H1 (cell line): ENCODE data around the gene OGDH. TPM values are rescaled to one million over a fixed set of nuclear protein-coding genes. Genes with fewer than 3 reads are reported as not detected.

Experiments used
- CTCF ChIA-PET: fragments of 300-600 bp; sonication (Branson Sonifier 250); formaldehyde crosslinking; loops from one replicate; lab custom pipeline; 2021; ENCODE audit not compliant: partially characterized antibody; lab: Charles Lee
- POLR2A ChIA-PET: fragments of 300-600 bp; sonication (Branson Sonifier 250); formaldehyde crosslinking; loops from one replicate; lab custom pipeline; 2021; ENCODE audit warnings: inconsistent platforms; ENCODE audit not compliant: partially characterized antibody; lab: Charles Lee
- DNase-seq, 2 experiments: peaks; one replicate each; pipeline versions ENCODE4 v3.0.0 to v3.0.0-alpha.2; 2010 to 2022; ENCODE audit warnings: low spot score in 2 of 2, low read depth in 1 of 2, mixed read lengths in 1 of 2
- FAIRE-seq: peaks from 2 replicates; lab custom pipeline; 2011; peaks lifted over from hg19 to GRCh38; lab: Jason Lieb, UNC
- H2AFZ ChIP-seq: 2 replicates; pipeline ENCODE4 v1.8.1; 2012; ENCODE audit warnings: low read length, inconsistent platforms
- H2AK5ac ChIP-seq: 2 replicates; pipeline ENCODE4 v1.6.1; 2013; ENCODE audit warnings: low read depth, low read length
- H2BK120ac ChIP-seq: replicated peaks from 2 replicates; pipeline ENCODE3; 2013; ENCODE audit warnings: low read depth, low read length, inconsistent platforms
- H2BK12ac ChIP-seq: 2 replicates; pipeline ENCODE4 v1.6.1; 2013; ENCODE audit warnings: low read depth, low read length
- H2BK15ac ChIP-seq: 2 replicates; pipeline ENCODE4 v1.6.1; 2013; ENCODE audit warnings: low read length
- H2BK20ac ChIP-seq: 2 replicates; pipeline ENCODE4 v1.6.1; 2013; ENCODE audit warnings: low read length
- H2BK5ac ChIP-seq: 2 replicates; pipeline ENCODE4 v1.6.1; 2013; ENCODE audit warnings: low read depth, low read length
- H3K14ac ChIP-seq: 2 replicates; pipeline ENCODE4 v1.6.1; 2013; ENCODE audit warnings: inconsistent platforms; ENCODE audit not compliant: insufficient read length
- H3K18ac ChIP-seq: 2 replicates; pipeline ENCODE4 v1.6.1; 2013; ENCODE audit warnings: low read length; ENCODE audit errors: extremely low read depth
- H3K23ac ChIP-seq: 2 replicates; pipeline ENCODE4 v1.6.1; 2013; ENCODE audit warnings: inconsistent platforms; ENCODE audit not compliant: insufficient read length
- H3K23me2 ChIP-seq: 2 replicates; pipeline ENCODE4 v1.6.1; 2013; ENCODE audit warnings: low read depth, low read length
- H3K27ac ChIP-seq: 2 replicates; pipeline ENCODE4 v1.6.1; 2011; ENCODE audit warnings: low read depth, low read length, inconsistent platforms
- H3K27me3 ChIP-seq, 4 experiments: replicated peaks in 1 of 4; 1 replicate in 1 of 4; 2 replicates in 3 of 4; pipeline versions ENCODE4 v1.6.1 to v1.8.1; 2011 to 2013; ENCODE audit warnings: low read length in 3 of 4, mild to moderate bottlenecking in 3 of 4, inconsistent platforms in 2 of 4, mixed read lengths in 2 of 4, moderate library complexity in 1 of 4; ENCODE audit not compliant: control insufficient read depth in 3 of 4, insufficient read depth in 3 of 4; ENCODE audit errors: extremely low read depth in 1 of 4
- H3K36me3 ChIP-seq, 4 experiments: 2 replicates each; pipeline versions ENCODE4 v1.6.1 to v1.8.1; 2011 to 2013; ENCODE audit warnings: mild to moderate bottlenecking in 4 of 4, low read length in 3 of 4, moderate library complexity in 2 of 4, control low read depth in 1 of 4, inconsistent platforms in 1 of 4; ENCODE audit not compliant: insufficient read depth in 4 of 4, control insufficient read depth in 2 of 4
- H3K4ac ChIP-seq: replicated peaks from 2 replicates; pipeline ENCODE3; 2013; ENCODE audit warnings: low read length, low read depth, mixed read lengths, inconsistent platforms; ENCODE audit not compliant: insufficient read length
- H3K4me1 ChIP-seq, 4 experiments: replicated peaks in 1 of 4; 1 replicate in 1 of 4; 2 replicates in 3 of 4; pipeline versions ENCODE4 v1.6.1 to v1.8.1; 2011 to 2013; ENCODE audit warnings: low read length in 3 of 4, inconsistent platforms in 2 of 4, mixed read lengths in 1 of 4; ENCODE audit not compliant: insufficient read depth in 4 of 4, control insufficient read depth in 3 of 4
- H3K4me2 ChIP-seq, 2 experiments: 2 replicates each; pipeline versions ENCODE4 v1.6.1 to v1.8.1; 2011 to 2013; ENCODE audit warnings: low read depth in 2 of 2, low read length in 2 of 2, control low read depth in 1 of 2, inconsistent platforms in 1 of 2, mild to moderate bottlenecking in 1 of 2; ENCODE audit not compliant: insufficient read depth in 1 of 2
- H3K4me3 ChIP-seq, 4 experiments: fragments of 200-600, 300-600 bp in 1 of 4; sonication (generic), shearing (Covaris generic), sonication (Bioruptor Twin) in 1 of 4; 2 replicates each; pipeline versions ENCODE4 v1.5.1 to v1.8.1; 2011 to 2016; ENCODE audit warnings: low read length in 4 of 4, low read depth in 3 of 4, control low read depth in 2 of 4, inconsistent platforms in 2 of 4, mild to moderate bottlenecking in 2 of 4, mixed read lengths in 1 of 4, moderate library complexity in 1 of 4; ENCODE audit not compliant: insufficient read depth in 2 of 4; ENCODE audit errors: extremely low read depth in 1 of 4
- H3K56ac ChIP-seq: replicated peaks from 2 replicates; pipeline ENCODE3; 2013; ENCODE audit warnings: low read depth, mild to moderate bottlenecking, mixed read lengths, low read length, inconsistent platforms; ENCODE audit not compliant: insufficient read length
- H3K79me1 ChIP-seq: 2 replicates; pipeline ENCODE4 v1.6.1; 2013; ENCODE audit warnings: low read depth, low read length, control low read depth
- H3K79me2 ChIP-seq, 2 experiments: 2 replicates each; pipeline versions ENCODE4 v1.6.1 to v1.8.1; 2012 to 2013; ENCODE audit warnings: low read length in 2 of 2, mild to moderate bottlenecking in 2 of 2, inconsistent platforms in 1 of 2; ENCODE audit not compliant: insufficient read depth in 2 of 2, control insufficient read depth in 1 of 2
- H3K9ac ChIP-seq, 4 experiments: replicated peaks in 1 of 4; 1 replicate in 1 of 4; 2 replicates in 3 of 4; pipeline versions ENCODE4 v1.6.1 to v1.8.1; 2011 to 2013; ENCODE audit warnings: low read depth in 3 of 4, low read length in 3 of 4, control low read depth in 2 of 4, mild to moderate bottlenecking in 2 of 4, moderate library complexity in 2 of 4, inconsistent platforms in 1 of 4; ENCODE audit errors: extremely low read depth in 1 of 4
- H3K9me3 ChIP-seq, 2 experiments: 2 replicates each; pipeline versions ENCODE4 v1.6.1 to v1.8.1; 2012 to 2013; ENCODE audit warnings: mild to moderate bottlenecking in 2 of 2, moderate library complexity in 2 of 2, control low read depth in 1 of 2, inconsistent platforms in 1 of 2, low read depth in 1 of 2, low read length in 1 of 2, mixed read lengths in 1 of 2; ENCODE audit not compliant: insufficient read depth in 2 of 2
- H4K20me1 ChIP-seq, 2 experiments: replicated peaks in 1 of 2; 2 replicates each; pipeline versions ENCODE3 to v1.8.1; 2011 to 2013; ENCODE audit warnings: inconsistent platforms in 2 of 2, low read length in 2 of 2, mild to moderate bottlenecking in 1 of 2; ENCODE audit not compliant: insufficient read depth in 2 of 2, control insufficient read depth in 1 of 2
- H4K5ac ChIP-seq: 2 replicates; pipeline ENCODE4 v1.6.1; 2013; ENCODE audit warnings: low read length, low read depth, mixed read lengths, inconsistent platforms; ENCODE audit not compliant: insufficient read length
- H4K8ac ChIP-seq: 2 replicates; pipeline ENCODE4 v1.8.0; 2013; ENCODE audit warnings: mild to moderate bottlenecking, moderate library complexity, low read length, inconsistent platforms; ENCODE audit not compliant: insufficient read depth; ENCODE audit errors: extremely low read depth
- H4K91ac ChIP-seq: replicated peaks from 2 replicates; pipeline ENCODE3; 2013; ENCODE audit warnings: low read length, mixed read lengths, inconsistent platforms; ENCODE audit not compliant: insufficient read length
- BACH1 ChIP-seq: IDR thresholded peaks from 2 replicates; pipeline ENCODE4 v1.6.1; 2012; ENCODE audit warnings: low read length, improper control_type of control experiment
- EGR1 ChIP-seq: IDR thresholded peaks from 2 replicates; pipeline ENCODE4 v1.6.1; 2011; ENCODE audit warnings: low read depth, low read length, borderline replicate concordance
- FOSL1 ChIP-seq: IDR thresholded peaks from 2 replicates; pipeline ENCODE4 v1.6.1; 2011; ENCODE audit warnings: mild to moderate bottlenecking, low read depth, low read length, moderate library complexity; ENCODE audit not compliant: insufficient read depth
- GTF2F1 ChIP-seq: IDR thresholded peaks from 2 replicates; pipeline ENCODE4 v1.6.1; 2012; ENCODE audit warnings: low read depth, low read length, improper control_type of control experiment, borderline replicate concordance
- MAX ChIP-seq: IDR thresholded peaks from 2 replicates; pipeline ENCODE4 v1.6.1; 2012; ENCODE audit warnings: inconsistent platforms
- PHF8 ChIP-seq: fragments of 200-600 bp; sonication (generic); conservative IDR thresholded peaks from 2 replicates; pipeline ENCODE4 v1.7.1; 2012; ENCODE audit warnings: low read depth, mild to moderate bottlenecking, inconsistent platforms, low read length, moderate library complexity
- RFX5 ChIP-seq: IDR thresholded peaks from 2 replicates; pipeline ENCODE4 v1.6.1; 2011; ENCODE audit warnings: low read depth, low read length, improper control_type of control experiment, borderline replicate concordance
- RNF2 ChIP-seq: fragments of 200-900, 300-1000 bp; sonication (generic); IDR thresholded peaks from 2 replicates; pipeline ENCODE4 v1.7.1; 2016; ENCODE audit warnings: borderline replicate concordance, low read depth, mild to moderate bottlenecking, antibody characterized with exemption, low read length; ENCODE audit not compliant: poor library complexity, severe bottlenecking; ENCODE audit errors: missing control alignments
- TBP ChIP-seq: IDR thresholded peaks from 2 replicates; pipeline ENCODE4 v1.6.1; 2011; ENCODE audit warnings: low read depth, low read length, improper control_type of control experiment
- USF2 ChIP-seq: IDR thresholded peaks from 2 replicates; pipeline ENCODE4 v1.6.1; 2011; ENCODE audit warnings: low read length, improper control_type of control experiment
- WGBS, 2 experiments: shearing (Covaris generic) in 1 of 2; methylation state at CpG; one replicate each; pipeline versions ENCODE4 v1.1.6 to v1.1.7; 2013 to 2015; ENCODE audit warnings: low lambda C conversion rate in 2 of 2, mixed read lengths in 2 of 2, inconsistent platforms in 1 of 2, low coverage in 1 of 2, missing lambda C conversion rate in 1 of 2; ENCODE audit not compliant: insufficient replicate concordance in 2 of 2, insufficient coverage in 1 of 2, insufficient read length in 1 of 2; ENCODE audit errors: extremely low coverage in 1 of 2, missing lambda C conversion rate in 1 of 2; 5-methylcytosine and 5-hydroxymethylcytosine counted together
- polyA plus RNA-seq, 7 experiments: library from polyadenylated mRNA; depleted of rRNA in 3 of 7; stranded (reverse) in 5 of 7; unstranded in 2 of 7; fragments of >200 nt in 5 of 7; fragments of 200-250 nt in 2 of 7; gene quantifications; 1 replicate in 5 of 7; 2 replicates in 1 of 7; 4 replicates in 1 of 7; pipeline versions ENCODE4 v1.2.1 to v1.2.3, GENCODE V29; 2011 to 2013; ENCODE audit warnings: missing spikeins in 2 of 7, mixed read lengths in 2 of 7
- total RNA-seq: library from RNA; stranded (reverse); fragmentation: NEBNext Ultra II Directional; extraction: Animal tissue kit (Norgen Biotek cat#: 25700); gene quantifications from 2 replicates; pipeline ENCODE4 v1.2.1, GENCODE V29; 2021

Gene OGDH
- total and polyA plus RNA-seq, 2 of the 8 experiments (the other 6 are each of a cell fraction or from before 2014, with no cell fraction given) = 71.6 to 91.6 TPM

- FAIRE-seq (no peak), DNase-seq (no peak)
- H3K27ac ChIP-seq = no peak overlapping the region
- CTCF ChIA-PET = no interaction called here
- no peak overlapping the region for H2BK5ac ChIP-seq
- no peak overlapping the region for H2BK20ac ChIP-seq
- H3K14ac ChIP-seq = no peak overlapping the region
- no peak overlapping the region for H2BK15ac ChIP-seq
- H3K23me2 ChIP-seq = no peaks in the 10 kb centered on the region
- no peaks in the 10 kb centered on the region for H3K9me3 ChIP-seq
- peaks cover 0 to 6% of the 10 kb centered on the region in 2 experiments for H4K20me1 ChIP-seq
- H2AFZ ChIP-seq = no peak overlapping the region
- H3K18ac ChIP-seq = no peak overlapping the region
- H3K4me3 ChIP-seq = no peak overlapping the region
- peaks cover 13 to 45% (median 26%) of the 10 kb centered on the region in 4 experiments for H3K36me3 ChIP-seq
- H3K4me2 ChIP-seq = no peak overlapping the region
- H3K4ac ChIP-seq = no peak overlapping the region
- H2BK12ac ChIP-seq = no peak overlapping the region
- H3K79me2 ChIP-seq = no peaks in the 10 kb centered on the region
- no peak overlapping the region for H3K9ac ChIP-seq
- no peak overlapping the region for H4K5ac ChIP-seq
- no peak overlapping the region for H2AK5ac ChIP-seq
- no peak overlapping the region for H4K8ac ChIP-seq
- H3K4me1 ChIP-seq = no peaks in the 10 kb centered on the region
- H3K56ac ChIP-seq = no peak overlapping the region
- no peak overlapping the region for H2BK120ac ChIP-seq
- no peaks in the 10 kb centered on the region for H3K79me1 ChIP-seq
- WGBS, 2 experiments = 93% methylated on average over 13 of the region's 15 CpGs; no CpG with 5 or more reads in 1 of the 2 experiments
- POLR2A ChIA-PET = no interaction called here
- no peak overlapping the region for H3K23ac ChIP-seq
- H3K27me3 ChIP-seq = no peaks in the 10 kb centered on the region
- H4K91ac ChIP-seq = no peak overlapping the region
- TF ChIP-seq BACH1 (no peak), FOSL1 (no peak), TBP (no peak), MAX (no peak), PHF8 (no peak), EGR1 (no peak), RNF2 (no peak), GTF2F1 (no peak), USF2 (no peak), RFX5 (no peak)
These were observed 90.3 kb downstream of the OGDH start for GRCh38 chr7:44696728-44697127.
